Measurements from ENCODE around the gene KCNQ1.

KCNQ1 gene

DNA sequence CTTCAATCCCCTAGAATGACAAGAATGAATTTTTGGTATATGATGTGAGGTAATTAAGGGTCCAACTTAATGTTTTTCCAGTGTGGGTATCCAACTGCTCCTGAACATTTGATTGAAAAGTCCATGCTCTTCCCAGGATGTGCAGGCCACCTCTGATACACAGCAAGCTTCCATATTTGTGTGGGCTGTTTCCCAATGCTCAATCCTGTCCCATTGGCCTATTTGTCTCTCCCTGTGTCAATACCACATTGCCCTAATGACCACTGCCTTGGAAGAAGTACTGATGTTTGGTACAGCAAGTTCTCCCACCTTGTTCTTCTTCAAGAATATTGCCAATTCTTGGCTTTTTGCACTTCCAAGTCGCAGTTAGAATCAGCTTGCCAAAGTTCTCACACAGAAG is 212.1 kb downstream of the KCNQ1 start:
- Histone ChIP-seq H3K36me3 (ENCODE audit: insufficient read depth, low read length) (peaks cover 5% of the 10 kb centered on the region), H3K27me3 (ENCODE audit: insufficient read depth, low read length) (0 out of 2 replicates have a peak, but pooled peaks cover 6% of the 10 kb centered on the region), H3K27ac (ENCODE audit: low read depth, low read length) (no peak overlapping the region), H3K4me3 (ENCODE audit: low read depth, low read length) (no peak overlapping the region), H2AFZ (ENCODE audit: low read length, unreplicated experiment) (no peak overlapping the region), H3K4me1 (ENCODE audit: control insufficient read depth, insufficient read depth, low read length, unreplicated experiment) (no peaks in the 10 kb centered on the region), H3K79me2 (ENCODE audit: control insufficient read depth, insufficient read depth, low read length, unreplicated experiment) (no peaks in the 10 kb centered on the region)

- peaks cover 5% of the 10 kb centered on the region; the same call in 1 of the 2 replicates for H3K36me3 ChIP-seq (ENCODE audit: insufficient read depth, low read length)
- no peaks in the 10 kb centered on the region for H3K79me2 ChIP-seq (ENCODE audit: control insufficient read depth, insufficient read depth, low read length, unreplicated experiment)
Measured at GRCh38 chr11:2657697-2658284, 213.0 kb downstream of the KCNQ1 start.

GRCh38 chr11:2660357-2660939 is 215.6 kb downstream of the KCNQ1 start:
- Histone ChIP-seq H2AFZ (ENCODE audit: low read length, unreplicated experiment) (no peak overlapping the region), H3K79me2 (ENCODE audit: control insufficient read depth, insufficient read depth, low read length, unreplicated experiment) (no peaks in the 10 kb centered on the region), H3K4me3 (ENCODE audit: low read depth, low read length) (no peak overlapping the region), H3K27ac (ENCODE audit: low read depth, low read length) (no peak overlapping the region), H3K27me3 (ENCODE audit: insufficient read depth, low read length) (0 out of 2 replicates have a peak, but pooled peaks cover 6% of the 10 kb centered on the region), H3K36me3 (ENCODE audit: insufficient read depth, low read length) (peaks cover 5% of the 10 kb centered on the region; the same call in 1 of the 2 replicates), H3K4me1 (ENCODE audit: control insufficient read depth, insufficient read depth, low read length, unreplicated experiment) (no peaks in the 10 kb centered on the region)

More at GRCh38 chr11:2657697-2658284, 213.0 kb downstream of the KCNQ1 start:
- H3K4me1 ChIP-seq (ENCODE audit: control insufficient read depth, insufficient read depth, low read length, unreplicated experiment), result no peaks in the 10 kb centered on the region
- H3K27me3 ChIP-seq (ENCODE audit: insufficient read depth, low read length), result 0 out of 2 replicates have a peak, but pooled peaks cover 6% of the 10 kb centered on the region
- no peak overlapping the region for H3K4me3 ChIP-seq (ENCODE audit: low read depth, low read length)
- H2AFZ ChIP-seq (ENCODE audit: low read length, unreplicated experiment), result no peak overlapping the region
- no peak overlapping the region for H3K27ac ChIP-seq (ENCODE audit: low read depth, low read length)

GRCh38 chr11:2661173-2662023 is 216.6 kb downstream of the KCNQ1 start:
- Histone ChIP-seq H2AFZ (ENCODE audit: low read length, unreplicated experiment) (no peak overlapping the region), H3K27ac (ENCODE audit: low read depth, low read length) (no peak overlapping the region), H3K4me1 (ENCODE audit: control insufficient read depth, insufficient read depth, low read length, unreplicated experiment) (no peaks in the 10 kb centered on the region), H3K79me2 (ENCODE audit: control insufficient read depth, insufficient read depth, low read length, unreplicated experiment) (no peaks in the 10 kb centered on the region), H3K4me3 (ENCODE audit: low read depth, low read length) (no peak overlapping the region), H3K36me3 (ENCODE audit: insufficient read depth, low read length) (peaks cover 5% of the 10 kb centered on the region; the same call in 1 of the 2 replicates), H3K27me3 (ENCODE audit: insufficient read depth, low read length) (0 out of 2 replicates have a peak, but pooled peaks cover 6% of the 10 kb centered on the region)

DNA sequence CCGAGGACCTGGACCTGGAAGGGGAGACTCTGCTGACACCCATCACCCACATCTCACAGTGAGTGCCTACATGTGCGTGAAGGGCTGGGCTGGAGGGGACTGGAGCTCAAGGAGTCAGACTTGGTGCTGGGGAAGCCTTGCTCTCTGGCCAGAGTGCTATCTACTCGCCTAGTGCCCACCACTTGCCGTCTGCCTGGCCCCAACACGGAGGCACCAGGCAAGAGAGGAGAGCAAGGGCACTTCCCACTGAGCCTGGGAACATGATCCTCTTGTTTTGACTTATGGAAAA is 217.2 kb downstream of the KCNQ1 start:
- no peaks in the 10 kb centered on the region for H3K79me2 ChIP-seq (ENCODE audit: control insufficient read depth, insufficient read depth, low read length, unreplicated experiment)
- no peak overlapping the region for H2AFZ ChIP-seq (ENCODE audit: low read length, unreplicated experiment)
- H3K27me3 ChIP-seq (ENCODE audit: insufficient read depth, low read length), result 0 out of 2 replicates have a peak, but pooled peaks cover 6% of the 10 kb centered on the region
- peaks cover 5% of the 10 kb centered on the region; the same call in 1 of the 2 replicates for H3K36me3 ChIP-seq (ENCODE audit: insufficient read depth, low read length)
- H3K4me1 ChIP-seq (ENCODE audit: control insufficient read depth, insufficient read depth, low read length, unreplicated experiment), result no peaks in the 10 kb centered on the region
- no peak overlapping the region for H3K4me3 ChIP-seq (ENCODE audit: low read depth, low read length)
- no peak overlapping the region for H3K27ac ChIP-seq (ENCODE audit: low read depth, low read length)

DNA sequence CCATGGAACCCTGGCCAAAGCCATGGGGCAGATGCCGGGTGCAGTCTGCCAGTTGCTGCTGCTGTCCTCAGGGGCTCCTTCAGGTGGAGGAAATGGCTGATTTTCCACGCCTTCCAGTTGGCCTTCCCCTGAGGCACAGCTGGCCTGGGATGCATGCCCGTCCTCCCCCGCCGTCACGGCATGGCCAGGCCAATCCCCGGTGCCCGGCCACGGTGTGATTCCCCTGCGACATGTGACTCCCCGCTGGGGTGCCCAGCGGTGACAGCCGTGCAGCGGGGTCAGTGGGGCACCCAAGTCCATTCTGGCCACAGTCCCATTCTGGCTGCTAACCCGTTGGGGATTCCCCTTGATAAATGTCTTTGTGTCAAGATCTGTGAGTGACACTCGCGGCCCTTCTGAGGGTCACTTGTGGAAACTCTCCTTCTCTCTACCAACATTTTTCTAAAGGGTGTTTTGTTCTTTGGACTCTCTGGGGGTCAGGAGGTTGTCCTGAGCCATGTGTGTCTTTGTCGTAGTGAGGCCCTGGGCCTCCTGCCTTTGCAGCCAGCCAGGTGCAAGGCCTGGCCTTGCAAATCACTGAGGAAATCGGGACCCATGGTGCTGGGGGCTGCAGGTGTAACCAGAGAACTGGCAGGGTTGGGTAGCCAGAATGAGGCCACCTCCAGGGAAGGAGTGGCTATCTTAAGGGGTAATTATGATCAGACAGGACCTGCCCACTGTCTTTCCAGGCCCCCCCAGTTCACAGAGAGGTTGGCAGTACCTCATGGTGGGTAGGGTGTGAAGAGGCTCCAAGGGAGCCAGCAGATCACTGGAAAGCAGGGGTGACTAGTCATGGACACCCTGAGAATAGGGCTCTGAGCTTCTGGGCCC is 217.9 kb downstream of the KCNQ1 start:
- Histone ChIP-seq H2AFZ (ENCODE audit: low read length, unreplicated experiment) (no peak overlapping the region), H3K27me3 (ENCODE audit: insufficient read depth, low read length) (0 out of 2 replicates have a peak, but pooled peaks cover 6% of the 10 kb centered on the region), H3K27ac (ENCODE audit: low read depth, low read length) (no peak overlapping the region), H3K4me1 (ENCODE audit: control insufficient read depth, insufficient read depth, low read length, unreplicated experiment) (no peaks in the 10 kb centered on the region), H3K4me3 (ENCODE audit: low read depth, low read length) (no peak overlapping the region), H3K79me2 (ENCODE audit: control insufficient read depth, insufficient read depth, low read length, unreplicated experiment) (no peaks in the 10 kb centered on the region), H3K36me3 (ENCODE audit: insufficient read depth, low read length) (peaks cover 5% of the 10 kb centered on the region; the same call in 1 of the 2 replicates)

DNA sequence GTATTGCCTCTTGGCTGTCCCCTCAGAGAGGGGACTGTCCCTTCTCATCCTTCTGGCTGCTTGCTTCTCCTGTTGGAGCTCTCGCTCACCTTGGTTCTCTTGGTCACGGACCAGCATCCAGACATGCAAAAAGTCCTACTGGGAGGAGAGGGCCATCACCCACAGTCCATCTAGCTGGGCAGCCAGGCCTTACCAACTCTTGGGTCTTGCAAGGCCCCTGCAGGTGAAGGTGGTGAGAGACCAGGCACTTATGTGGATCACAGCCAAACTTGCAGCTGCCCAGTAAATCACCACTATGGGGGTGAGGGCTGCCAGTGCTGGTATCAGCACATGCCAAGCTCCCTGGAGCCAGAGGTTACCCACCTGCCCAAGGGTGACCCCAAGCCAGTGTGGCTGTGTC is 218.7 kb downstream of the KCNQ1 start:
- Histone ChIP-seq H3K79me2 (ENCODE audit: control insufficient read depth, insufficient read depth, low read length, unreplicated experiment) (no peaks in the 10 kb centered on the region), H2AFZ (ENCODE audit: low read length, unreplicated experiment) (no peak overlapping the region), H3K4me3 (ENCODE audit: low read depth, low read length) (no peak overlapping the region), H3K27ac (ENCODE audit: low read depth, low read length) (no peak overlapping the region), H3K27me3 (ENCODE audit: insufficient read depth, low read length) (0 out of 2 replicates have a peak, but pooled peaks cover 6% of the 10 kb centered on the region), H3K36me3 (ENCODE audit: insufficient read depth, low read length) (peaks cover 8% of the 10 kb centered on the region; the same call in 1 of the 2 replicates), H3K4me1 (ENCODE audit: control insufficient read depth, insufficient read depth, low read length, unreplicated experiment) (no peaks in the 10 kb centered on the region)

- no peaks in the 10 kb centered on the region for H3K4me1 ChIP-seq (ENCODE audit: control insufficient read depth, insufficient read depth, low read length, unreplicated experiment)
- no peak overlapping the region for H2AFZ ChIP-seq (ENCODE audit: low read length, unreplicated experiment)
- H3K27ac ChIP-seq (ENCODE audit: low read depth, low read length), result no peak overlapping the region
- peaks cover 12% of the 10 kb centered on the region; the same call in 1 of the 2 replicates for H3K36me3 ChIP-seq (ENCODE audit: insufficient read depth, low read length)
- H3K4me3 ChIP-seq (ENCODE audit: low read depth, low read length), result no peak overlapping the region
- H3K27me3 ChIP-seq (ENCODE audit: insufficient read depth, low read length), result 0 out of 2 replicates have a peak, but pooled peaks cover 6% of the 10 kb centered on the region
- H3K79me2 ChIP-seq (ENCODE audit: control insufficient read depth, insufficient read depth, low read length, unreplicated experiment), result no peaks in the 10 kb centered on the region
Measured at GRCh38 chr11:2663915-2664314, 219.1 kb downstream of the KCNQ1 start.

- Histone ChIP-seq H3K79me2 (ENCODE audit: control insufficient read depth, insufficient read depth, low read length, unreplicated experiment) (no peaks in the 10 kb centered on the region), H3K36me3 (ENCODE audit: insufficient read depth, low read length) (peaks cover 12% of the 10 kb centered on the region; the same call in 1 of the 2 replicates), H2AFZ (ENCODE audit: low read length, unreplicated experiment) (no peak overlapping the region), H3K4me3 (ENCODE audit: low read depth, low read length) (no peak overlapping the region), H3K4me1 (ENCODE audit: control insufficient read depth, insufficient read depth, low read length, unreplicated experiment) (no peaks in the 10 kb centered on the region), H3K27me3 (ENCODE audit: insufficient read depth, low read length) (0 out of 2 replicates have a peak, but pooled peaks cover 6% of the 10 kb centered on the region), H3K27ac (ENCODE audit: low read depth, low read length) (no peak overlapping the region)
Measured at GRCh38 chr11:2664376-2664775, 219.6 kb downstream of the KCNQ1 start.

All from ACC112 (cell line).